PC-3 (cell line): ENCODE measurements around the gene TMEM190. TPM values are rescaled to one million over a fixed set of nuclear protein-coding genes. Genes with fewer than 3 reads are reported as not detected.
A peak's percentile ranks its signal among the peaks of the same experiment; 100 is the strongest.

ENCODE experiments used
- ATAC-seq: fragments of 200-7000 bp; cut with Tn5 transposase; 2 replicates; pipeline ENCODE4 v1.9.1; 2020; ENCODE audit warnings: mild to moderate bottlenecking, moderate library complexity
- BruUV-seq: library from RNA; stranded (reverse); fragments of 400-500 nt; replicated peaks from 2 replicates; lab custom pipeline; 2021; lab: Mats Ljungman, UMichigan
- CTCF ChIA-PET: fragments of 300-600 bp; sonication (Branson Sonifier 250); formaldehyde crosslinking; loops from one replicate; lab custom pipeline; 2022; ENCODE audit warnings: antibody characterized with exemption; lab: Charles Lee
- POLR2A ChIA-PET: fragments of 300-600 bp; sonication (Branson Sonifier 250); formaldehyde crosslinking; loops from one replicate; lab custom pipeline; 2022; ENCODE audit warnings: antibody characterized with exemption; ENCODE audit not compliant: unreplicated experiment; lab: Charles Lee
- DNase-seq: peaks from one replicate; pipeline ENCODE4 v3.0.0-alpha.2; 2015
- H2AFZ ChIP-seq: fragments of 300-600 bp; sonication (generic); 2 replicates; pipeline ENCODE4 v1.6.0; 2016; ENCODE audit warnings: antibody characterized with exemption, low read length
- H3F3A ChIP-seq: fragments of 300-600 bp; sonication (generic); one replicate; pipeline ENCODE4 v1.6.0; 2017; ENCODE audit warnings: antibody characterized with exemption, low read length, control low read depth, mild to moderate bottlenecking; ENCODE audit not compliant: unreplicated experiment
- H3K27ac ChIP-seq: fragments of 300-600 bp; sonication (generic); 2 replicates; pipeline ENCODE4 v1.5.1; 2016; ENCODE audit warnings: mild to moderate bottlenecking, low read length
- H3K27me3 ChIP-seq: fragments of 300-600 bp; sonication (generic); 2 replicates; pipeline ENCODE4 v1.6.1; 2016; ENCODE audit warnings: low read length, mixed read lengths
- H3K36me3 ChIP-seq: fragments of 300-600 bp; sonication (generic); 2 replicates; pipeline ENCODE4 v1.6.1; 2016; ENCODE audit warnings: low read depth, mixed run types, low read length, mixed read lengths
- H3K4me1 ChIP-seq: fragments of 300-600 bp; sonication (generic); 2 replicates; pipeline ENCODE4 v1.5.1; 2016; ENCODE audit warnings: low read length; ENCODE audit not compliant: insufficient read depth
- H3K4me2 ChIP-seq: fragments of 300-600 bp; sonication (generic); 2 replicates; pipeline ENCODE4 v1.6.0; 2016; ENCODE audit warnings: low read length
- H3K4me3 ChIP-seq: fragments of 300-600 bp; sonication (generic); 2 replicates; pipeline ENCODE4 v1.5.1; 2016; ENCODE audit warnings: mild to moderate bottlenecking, low read length, mixed read lengths
- H3K79me2 ChIP-seq: fragments of 300-600 bp; sonication (generic); 2 replicates; pipeline ENCODE4 v1.6.1; 2017; ENCODE audit warnings: low read length, mixed read lengths
- H3K9ac ChIP-seq: fragments of 300-600 bp; sonication (generic); 2 replicates; pipeline ENCODE4 v1.6.0; 2016; ENCODE audit warnings: mild to moderate bottlenecking, low read length
- H3K9me2 ChIP-seq: fragments of 300-600 bp; sonication (generic); replicated peaks from 2 replicates; pipeline ENCODE4 v1.6.1; 2016; ENCODE audit warnings: mixed run types, low read length, mixed read lengths
- H3K9me3 ChIP-seq: fragments of 300-600 bp; sonication (generic); 2 replicates; pipeline ENCODE4 v1.6.1; 2016; ENCODE audit warnings: low read length, mixed read lengths
- H4K20me1 ChIP-seq: fragments of 300-600 bp; sonication (generic); 2 replicates; pipeline ENCODE4 v1.6.1; 2016; ENCODE audit warnings: low read length, mixed read lengths
- CTCF ChIP-seq: fragments of 300-600 bp; sonication (generic); conservative IDR thresholded peaks from 2 replicates; pipeline ENCODE4 v1.5.1; 2017; ENCODE audit warnings: antibody characterized with exemption, low read depth, mild to moderate bottlenecking, low read length
- EZH2 ChIP-seq: fragments of 300-600 bp; sonication (generic); IDR thresholded peaks from one replicate; pipeline ENCODE4 v1.6.1; 2017; ENCODE audit warnings: antibody characterized with exemption, mild to moderate bottlenecking, low read length; ENCODE audit not compliant: unreplicated experiment
- EZH2phosphoT487 ChIP-seq: fragments of 300-600 bp; sonication (generic); IDR thresholded peaks from 2 replicates; pipeline ENCODE4 v1.6.1; 2018; ENCODE audit warnings: mild to moderate bottlenecking, antibody characterized with exemption, low read length, borderline replicate concordance
- intact Hi-C: fragments of 100-400 bp; cut with micrococcal nuclease; formaldehyde crosslinking; loops from 2 replicates; pipeline ENCODE4 v1.9.0; 2023
- total RNA-seq: library from RNA; depleted of rRNA; stranded (reverse); fragments of >200 nt; gene quantifications from 2 replicates; pipeline ENCODE4 v1.2.3, GENCODE V29; 2014

TMEM190 gene
- total RNA-seq, 1 experiment from 2014 or later = not detected

- DNase-seq = no peak
- Histone ChIP-seq H3F3A (peaks cover 7% of the 10 kb centered on the region), H3K9me3 (no peaks in the 10 kb centered on the region), H3K4me3 (peak overlapping the region; percentile 98), H3K79me2 (peaks cover 70% of the 10 kb centered on the region), H3K36me3 (peaks cover 39% of the 10 kb centered on the region), H3K9ac (peak overlapping the region; percentile 95), H3K9me2 (no peaks in the 10 kb centered on the region), H3K4me2 (peak overlapping the region; percentile 90), H3K27ac (peak overlapping the region; percentile 54; the same call in 1 of the 2 replicates), H3K27me3 (no peaks in the 10 kb centered on the region), H3K4me1 (peaks cover 41% of the 10 kb centered on the region), H2AFZ (no peak overlapping the region), H4K20me1 (peaks cover 54% of the 10 kb centered on the region)
- intact Hi-C loops = loop anchor here (5.0 to 10.0 kb wide), 2 partner anchors 94 to 172 kb away; no protein-coding TSS in a partner anchor
- BruUV-seq = no TSS peak
- no peak for TF ChIP-seq EZH2phosphoT487
- TF ChIP-seq EZH2 = no peak
- TF ChIP-seq CTCF = no peak
- CTCF ChIA-PET = no interaction called here
- no peak for ATAC-seq
- POLR2A ChIA-PET = no interaction called here
Observed at GRCh38 chr19:55386493-55386971, 9.9 kb downstream of the TMEM190 start.

DNA sequence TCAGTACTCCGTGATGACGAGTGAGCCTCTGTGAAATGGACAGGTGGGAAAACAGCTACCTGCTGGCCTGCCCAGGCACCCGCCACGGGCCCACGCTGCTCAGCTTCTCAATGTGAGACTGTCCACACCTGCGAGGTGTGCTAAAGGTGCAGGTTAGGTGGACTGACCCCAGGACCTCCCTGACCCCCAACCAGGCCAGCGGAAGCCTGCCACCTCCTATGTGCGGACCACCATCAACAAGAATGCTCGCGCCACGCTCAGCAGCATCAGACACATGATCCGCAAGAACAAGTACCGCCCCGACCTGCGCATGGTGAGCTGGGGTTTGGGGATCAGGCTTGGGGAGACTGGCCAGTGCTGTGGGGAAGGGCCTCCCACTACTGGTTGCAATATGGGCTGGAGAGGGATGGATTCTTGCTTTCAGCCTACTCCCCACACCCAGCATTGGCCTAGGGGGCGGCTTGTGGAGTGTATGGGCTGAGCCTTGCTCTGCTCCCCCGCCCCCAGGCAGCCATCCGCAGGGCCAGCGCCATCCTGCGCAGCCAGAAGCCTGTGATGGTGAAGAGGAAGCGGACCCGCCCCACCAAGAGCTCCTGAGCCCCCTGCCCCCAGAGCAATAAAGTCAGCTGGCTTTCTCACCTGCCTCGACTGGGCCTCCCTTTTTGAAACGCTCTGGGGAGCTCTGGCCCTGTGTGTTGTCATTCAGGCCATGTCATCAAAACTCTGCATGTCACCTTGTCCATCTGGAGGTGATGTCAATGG, 11.3 kb downstream of the TMEM190 start:
- no TSS peak for BruUV-seq
- Histone ChIP-seq H3K4me3 (peak overlapping the region; percentile 98), H3K27ac (no peak overlapping the region), H3K79me2 (peaks cover 56% of the 10 kb centered on the region), H3K36me3 (peaks cover 36% of the 10 kb centered on the region), H3K9me2 (no peaks in the 10 kb centered on the region), H3K4me2 (peak overlapping the region; percentile 90), H3K9me3 (no peaks in the 10 kb centered on the region), H3F3A (peaks cover 7% of the 10 kb centered on the region), H3K4me1 (peaks cover 32% of the 10 kb centered on the region), H2AFZ (no peak overlapping the region), H3K27me3 (no peaks in the 10 kb centered on the region), H4K20me1 (peaks cover 54% of the 10 kb centered on the region), H3K9ac (peak overlapping the region; percentile 95)
- TF ChIP-seq EZH2 (no peak), EZH2phosphoT487 (no peak), CTCF (no peak)
- DNase-seq (no peak), ATAC-seq (no peak)
- ChIA-PET POLR2A (no interaction called here), CTCF (no interaction called here)
- intact Hi-C loops = loop anchor here (5.0 to 10.0 kb wide), 2 partner anchors 96 to 173 kb away; no protein-coding TSS in a partner anchor
